Dendritic cell treated with granulocyte-macrophage colony-stimulating factor and Interleukin-4, amounts not matched to agents 40 ng/mL and 50 ng/mL, for 4 days (primary cell): Measurements from ENCODE around the gene OGFOD3.
"Not testable (repeated sequence)": the region's sequence is repeated elsewhere in the genome, so short reads cannot be mapped to it uniquely, and the experiment has no call there.

Source experiments
- H3K27ac Mint-ChIP-seq: one replicate; pipeline ENCODE4 v1.8.0; 2022; ENCODE audit warnings: mild to moderate bottlenecking, mixed read lengths
- H3K27me3 Mint-ChIP-seq: one replicate; pipeline ENCODE4 v1.8.0; 2022; ENCODE audit warnings: mild to moderate bottlenecking, mixed read lengths
- H3K36me3 Mint-ChIP-seq: one replicate; pipeline ENCODE4 v1.8.0; 2022; ENCODE audit warnings: low read depth, mixed read lengths
- H3K4me1 Mint-ChIP-seq: one replicate; pipeline ENCODE4 v1.8.0; 2022; ENCODE audit warnings: low read depth, mixed read lengths
- H3K4me3 Mint-ChIP-seq: one replicate; pipeline ENCODE4 v1.8.0; 2022; ENCODE audit warnings: mild to moderate bottlenecking, moderate library complexity, mixed read lengths
- H3K9me3 Mint-ChIP-seq: one replicate; pipeline ENCODE4 v1.8.0; 2022; ENCODE audit warnings: mixed read lengths
- intact Hi-C: fragments of 100-400 bp; cut with micrococcal nuclease; formaldehyde crosslinking; loops from one replicate; pipeline ENCODE4 v1.15.0; 2022

OGFOD3 gene

GRCh38 chr17:82370471-82371332 lies 47.7 kb downstream of the OGFOD3 start:
- peaks cover 83% of the 10 kb centered on the region for H3K27me3 Mint-ChIP-seq
- peak overlapping the region; percentile 66 for H3K4me3 Mint-ChIP-seq
- H3K4me1 Mint-ChIP-seq: peaks cover 27% of the 10 kb centered on the region
- H3K36me3 Mint-ChIP-seq: no peaks in the 10 kb centered on the region
- intact Hi-C loops: no loop called here
- H3K9me3 Mint-ChIP-seq: no peaks in the 10 kb centered on the region
- H3K27ac Mint-ChIP-seq: peak overlapping the region; percentile 52

DNA sequence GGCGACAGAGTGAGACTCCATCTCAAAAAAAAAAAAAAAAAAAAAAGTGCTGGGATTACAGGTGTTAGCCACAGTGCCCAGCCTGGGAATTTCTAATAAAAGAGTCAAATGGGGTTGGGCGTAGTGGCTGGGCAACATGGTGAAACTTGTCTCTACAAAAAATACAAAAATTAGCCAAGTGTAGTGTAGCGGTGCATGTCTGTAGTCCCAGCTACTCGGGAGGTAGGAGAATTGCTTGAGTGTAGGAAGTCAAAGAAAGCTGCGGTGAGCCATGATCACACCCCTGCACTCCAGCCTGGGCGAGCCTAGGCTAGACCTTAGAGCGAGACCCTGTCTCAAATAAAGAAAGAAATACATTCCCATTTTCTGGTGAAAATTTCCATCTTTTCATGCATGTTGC lies 49.2 kb downstream of the OGFOD3 start:
- no peaks in the 10 kb centered on the region for H3K9me3 Mint-ChIP-seq
- intact Hi-C loops: no loop called here
- peaks cover 27% of the 10 kb centered on the region for H3K4me1 Mint-ChIP-seq
- H3K27me3 Mint-ChIP-seq: peaks cover 73% of the 10 kb centered on the region
- H3K4me3 Mint-ChIP-seq: no peak overlapping the region
- no peaks in the 10 kb centered on the region for H3K36me3 Mint-ChIP-seq
- H3K27ac Mint-ChIP-seq: no peak overlapping the region

DNA sequence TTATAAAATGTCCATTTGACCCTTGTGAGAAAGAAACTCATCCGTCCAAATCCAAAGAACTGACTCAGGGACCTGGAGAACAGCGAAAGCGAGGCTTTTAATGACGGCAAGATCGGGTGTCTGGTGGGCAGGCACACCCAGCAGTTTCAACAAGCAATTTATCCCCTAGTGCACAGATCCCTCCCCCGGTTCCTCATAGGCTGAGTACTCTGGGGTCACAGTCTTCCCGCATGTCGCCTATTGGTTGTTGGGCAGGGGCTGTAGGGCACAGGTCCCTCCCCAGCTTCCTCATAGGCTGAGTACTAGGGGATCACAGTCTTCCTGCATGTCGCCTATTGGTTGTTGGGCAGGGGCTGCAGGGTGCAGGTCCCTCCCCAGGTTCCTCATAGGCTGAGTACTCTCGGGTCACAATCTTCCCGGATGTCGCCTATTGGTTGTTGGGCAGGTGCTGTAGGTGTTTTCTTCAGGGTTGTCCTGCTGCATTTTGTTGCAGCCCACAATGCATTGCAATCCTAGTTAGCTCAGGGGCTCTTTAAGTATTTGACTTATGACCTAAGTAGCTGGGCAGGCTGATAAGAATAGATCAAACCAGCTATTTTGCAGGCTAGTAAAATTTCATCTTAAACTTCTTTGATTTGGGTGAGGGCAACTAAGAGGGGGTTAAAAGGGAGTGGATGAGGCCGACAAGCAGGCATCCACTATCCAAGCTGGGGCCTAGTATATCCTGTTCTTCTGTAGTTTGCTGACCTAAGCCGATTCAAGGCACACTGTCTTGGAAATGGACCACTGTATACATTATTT lies 50.5 kb downstream of the OGFOD3 start:
- Mint-ChIP-seq H3K9me3 (no peaks in the 10 kb centered on the region), H3K27me3 (peaks cover 63% of the 10 kb centered on the region), H3K4me1 (peaks cover 20% of the 10 kb centered on the region), H3K27ac (no peak overlapping the region), H3K4me3 (no peak overlapping the region), H3K36me3 (no peaks in the 10 kb centered on the region)
- intact Hi-C loops: no loop called here

GRCh38 chr17:82366749-82367148 lies 51.6 kb downstream of the OGFOD3 start:
- no peak overlapping the region for H3K4me3 Mint-ChIP-seq
- no peaks in the 10 kb centered on the region for H3K9me3 Mint-ChIP-seq
- no peaks in the 10 kb centered on the region for H3K36me3 Mint-ChIP-seq
- intact Hi-C loops: no loop called here
- H3K4me1 Mint-ChIP-seq: peaks cover 11% of the 10 kb centered on the region
- H3K27ac Mint-ChIP-seq: no peak overlapping the region
- peaks cover 54% of the 10 kb centered on the region for H3K27me3 Mint-ChIP-seq

DNA sequence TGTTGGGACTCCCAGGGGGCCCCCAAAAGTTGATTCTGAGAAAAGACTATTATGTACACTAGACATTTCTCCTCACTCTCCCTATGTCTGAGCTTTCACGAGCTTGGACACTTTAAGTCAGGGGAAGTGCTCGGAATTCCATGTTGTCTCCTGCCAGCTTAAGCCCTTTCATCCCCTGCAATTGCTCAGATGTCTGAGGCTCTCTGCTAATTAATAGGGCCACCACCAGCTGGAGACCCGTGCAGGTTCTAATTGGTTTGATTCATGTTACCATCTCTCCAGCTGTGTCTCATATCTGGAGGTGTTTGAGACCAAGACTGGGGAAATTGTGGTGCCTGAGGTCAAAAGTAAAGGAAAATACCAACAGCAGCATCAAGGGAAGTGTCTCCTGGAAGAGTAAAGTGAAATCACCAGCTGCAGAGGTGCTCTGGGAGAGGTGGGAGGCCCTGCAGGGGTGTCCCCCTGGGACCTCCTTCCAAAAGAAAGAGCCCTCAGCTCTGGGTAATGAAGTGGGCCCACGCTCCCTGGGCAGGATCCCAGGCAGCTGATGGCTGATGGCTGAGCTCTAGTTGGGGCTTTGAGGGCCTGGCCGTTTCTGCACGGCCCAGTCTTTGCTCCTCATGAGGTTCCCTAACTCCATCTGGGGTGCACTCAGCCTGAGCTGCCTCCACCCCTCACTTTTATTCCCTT lies 52.6 kb downstream of the OGFOD3 start:
- Mint-ChIP-seq H3K36me3 (no peaks in the 10 kb centered on the region), H3K9me3 (no peaks in the 10 kb centered on the region), H3K4me1 (peaks cover 5% of the 10 kb centered on the region), H3K27me3 (peaks cover 52% of the 10 kb centered on the region), H3K4me3 (no peak overlapping the region), H3K27ac (no peak overlapping the region)
- intact Hi-C loops: no loop called here

DNA sequence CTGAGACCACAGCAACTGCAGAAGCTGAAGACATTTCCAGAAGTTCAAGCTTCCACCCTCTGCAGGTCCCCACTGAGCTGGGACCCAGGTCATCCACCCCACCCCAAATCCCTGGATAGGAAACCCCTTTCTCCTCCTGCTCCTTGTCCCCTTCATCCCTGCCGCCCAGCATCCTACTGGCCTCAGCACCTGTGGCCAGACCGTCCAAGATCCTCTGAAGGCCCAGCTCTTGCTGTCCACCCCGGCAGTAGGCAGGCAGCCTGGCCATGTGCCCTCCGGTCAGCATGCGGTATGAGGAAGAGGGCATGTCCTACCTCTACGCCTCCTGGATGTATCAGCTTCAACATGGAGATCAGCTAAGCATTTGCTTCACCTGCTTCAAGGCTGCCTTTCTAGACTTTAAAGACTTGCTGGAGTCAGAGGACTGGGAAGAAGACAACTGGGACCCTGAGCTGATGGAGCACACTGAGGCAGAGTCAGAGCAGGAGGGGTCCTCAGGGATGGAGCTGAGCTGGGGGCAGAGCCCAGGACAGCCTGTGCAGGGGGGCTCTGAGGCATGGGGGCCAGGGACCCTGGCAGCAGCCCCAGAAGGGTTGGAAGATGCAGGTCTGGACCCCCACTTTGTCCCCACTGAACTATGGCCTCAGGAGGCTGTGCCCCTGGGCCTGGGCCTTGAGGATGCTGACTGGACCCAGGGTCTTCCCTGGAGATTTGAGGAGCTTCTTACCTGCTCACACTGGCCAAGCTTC lies 56.3 kb downstream of the OGFOD3 start:
- H3K9me3 Mint-ChIP-seq: no peaks in the 10 kb centered on the region
- H3K4me1 Mint-ChIP-seq: peaks cover 8% of the 10 kb centered on the region
- H3K36me3 Mint-ChIP-seq: no peaks in the 10 kb centered on the region
- peaks cover 35% of the 10 kb centered on the region for H3K27me3 Mint-ChIP-seq
- intact Hi-C loops: no loop called here
- H3K4me3 Mint-ChIP-seq: no peak overlapping the region
- no peak overlapping the region for H3K27ac Mint-ChIP-seq

- H3K27ac Mint-ChIP-seq, H3K4me3 Mint-ChIP-seq, intact Hi-C loops, H3K9me3 Mint-ChIP-seq, H3K36me3 Mint-ChIP-seq, H3K4me1 Mint-ChIP-seq: not testable (repeated sequence)
- H3K27me3 Mint-ChIP-seq: peaks cover 41% of the 10 kb centered on the region
These were observed 58.8 kb downstream of the OGFOD3 start for GRCh38 chr17:82359451-82360074.

DNA sequence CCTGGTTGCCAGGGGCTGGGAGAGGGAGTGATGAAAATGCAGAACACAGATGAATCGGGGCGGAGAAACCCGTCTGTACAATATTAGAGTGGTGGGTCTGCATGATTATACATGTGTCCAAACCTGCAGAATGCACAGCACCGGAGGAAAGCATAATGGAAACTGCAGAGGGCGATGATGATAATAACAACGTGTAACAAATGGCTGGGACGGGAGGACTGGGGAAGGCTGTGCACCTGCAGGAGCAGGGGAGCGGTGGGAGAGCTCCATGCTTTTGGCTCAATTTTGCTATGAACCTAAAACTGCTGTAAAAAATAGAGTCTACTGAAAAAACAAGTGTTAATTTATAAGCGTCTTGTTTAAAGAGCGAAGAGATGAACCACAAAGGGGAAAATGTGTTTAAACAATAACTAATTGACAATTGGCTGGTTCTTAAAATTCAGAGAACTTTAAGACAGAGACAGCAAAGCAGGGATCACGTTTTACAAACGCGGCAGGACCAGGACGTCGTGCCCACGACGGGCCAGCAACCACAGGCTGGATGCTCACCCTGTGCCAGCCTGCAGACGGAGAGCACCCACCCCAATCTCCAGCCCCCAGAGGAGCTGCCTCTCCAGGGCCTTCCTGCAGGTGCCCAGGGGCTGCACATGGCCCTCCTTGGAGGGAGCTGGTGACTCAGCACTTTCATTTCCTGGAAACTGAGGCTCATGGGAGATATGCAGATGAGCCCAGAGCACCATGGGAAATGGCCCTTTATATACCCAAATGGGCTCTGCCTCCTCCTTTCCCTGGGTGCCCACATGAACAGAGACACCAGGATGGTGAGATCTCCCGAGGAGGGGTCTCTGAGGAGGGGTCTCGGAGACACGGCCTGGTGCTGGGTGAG lies 59.7 kb downstream of the OGFOD3 start, which contains the start of gene TEX19:
Gene TEX19 (plus strand): TSS at position 783 of the 886 bp plus-strand sequence. CDS start 2,904 bp downstream, outside the sequence.
- H3K9me3 Mint-ChIP-seq: no peaks in the 10 kb centered on the region
- H3K4me3 Mint-ChIP-seq: no peak within 1 kb of the TSS

DNA sequence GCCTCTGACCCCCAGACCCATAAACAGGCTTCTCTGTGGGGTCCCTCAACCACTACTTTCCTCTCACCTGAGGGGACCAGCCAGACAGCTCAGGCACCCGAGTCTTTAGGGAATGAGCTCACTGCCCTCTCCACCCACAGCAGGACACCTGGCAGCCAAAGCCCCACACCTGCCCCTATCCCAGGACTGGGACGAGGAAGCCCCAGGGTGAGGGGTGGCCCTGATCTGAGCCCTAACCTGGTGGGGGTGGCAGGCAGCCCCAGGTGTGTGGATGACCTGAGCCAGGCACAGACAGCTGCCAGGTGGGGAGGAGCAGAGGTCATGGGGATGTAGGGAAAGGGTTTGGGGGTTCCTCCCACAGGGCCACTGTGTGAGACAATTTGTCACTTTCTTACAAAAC lies 61.0 kb downstream of the OGFOD3 start:
- intact Hi-C loops: no loop called here
- no peak overlapping the region for H3K4me3 Mint-ChIP-seq

More for the DNA sequence above, 59.7 kb downstream of the OGFOD3 start, which contains the start of gene TEX19:
- no peak within 1 kb of the TSS for H3K27ac Mint-ChIP-seq
- H3K4me1 Mint-ChIP-seq: peaks cover 8% of the 10 kb centered on the region
- peaks cover 42% of the 10 kb centered on the region for H3K27me3 Mint-ChIP-seq
- intact Hi-C loops: no loop called here
- no peaks in the 10 kb centered on the region for H3K36me3 Mint-ChIP-seq

GRCh38 chr17:82356845-82357355 lies 61.5 kb downstream of the OGFOD3 start:
- intact Hi-C loops: no loop called here
- Mint-ChIP-seq H3K4me1 (peaks cover 13% of the 10 kb centered on the region), H3K9me3 (no peaks in the 10 kb centered on the region), H3K4me3 (no peak overlapping the region), H3K27ac (no peak overlapping the region), H3K36me3 (no peaks in the 10 kb centered on the region), H3K27me3 (peaks cover 47% of the 10 kb centered on the region)

More for the DNA sequence above, 61.0 kb downstream of the OGFOD3 start:
- Mint-ChIP-seq H3K9me3 (no peaks in the 10 kb centered on the region), H3K27ac (no peak overlapping the region), H3K4me1 (peaks cover 8% of the 10 kb centered on the region), H3K36me3 (no peaks in the 10 kb centered on the region), H3K27me3 (peaks cover 42% of the 10 kb centered on the region)

GRCh38 chr17:82355770-82356427 lies 62.5 kb downstream of the OGFOD3 start:
- Mint-ChIP-seq H3K27me3 (peaks cover 51% of the 10 kb centered on the region), H3K9me3 (no peaks in the 10 kb centered on the region), H3K4me1 (peaks cover 18% of the 10 kb centered on the region), H3K4me3 (no peak overlapping the region), H3K27ac (no peak overlapping the region), H3K36me3 (no peaks in the 10 kb centered on the region)
- intact Hi-C loops: no loop called here
